H1 (cell line): ENCODE data around the gene AGPAT3. TPM values are rescaled to one million over a fixed set of nuclear protein-coding genes. Genes with fewer than 3 reads are reported as not detected.

ENCODE experiments used
- CEBPB ChIP-seq: IDR thresholded peaks from 2 replicates; pipeline ENCODE4 v1.6.1; 2012; ENCODE audit warnings: low read depth, low read length
- E2F6 ChIP-seq: IDR thresholded peaks from 2 replicates; pipeline ENCODE4 v1.6.1; 2012; ENCODE audit warnings: inconsistent platforms
- TAF7 ChIP-seq: optimal IDR thresholded peaks from 2 replicates; pipeline ENCODE3; 2011; ENCODE audit warnings: low read depth, mild to moderate bottlenecking, inconsistent platforms, low read length, moderate library complexity, borderline replicate concordance
- TBP ChIP-seq: IDR thresholded peaks from 2 replicates; pipeline ENCODE4 v1.6.1; 2011; ENCODE audit warnings: low read depth, low read length, improper control_type of control experiment
- polyA plus RNA-seq, 7 experiments: library from polyadenylated mRNA; depleted of rRNA in 3 of 7; stranded (reverse) in 5 of 7; unstranded in 2 of 7; fragments of >200 nt in 5 of 7; fragments of 200-250 nt in 2 of 7; gene quantifications; 1 replicate in 5 of 7; 2 replicates in 1 of 7; 4 replicates in 1 of 7; pipeline versions ENCODE4 v1.2.1 to v1.2.3, GENCODE V29; 2011 to 2013; ENCODE audit warnings: missing spikeins in 2 of 7, mixed read lengths in 2 of 7
- total RNA-seq: library from RNA; stranded (reverse); fragmentation: NEBNext Ultra II Directional; extraction: Animal tissue kit (Norgen Biotek cat#: 25700); gene quantifications from 2 replicates; pipeline ENCODE4 v1.2.1, GENCODE V29; 2021

Gene AGPAT3
- total and polyA plus RNA-seq, 2 of the 8 experiments (the other 6 are each of a cell fraction or from before 2014, with no cell fraction given), result 5.8 to 7.3 TPM

- TF ChIP-seq TAF7, result no peak
- TF ChIP-seq CEBPB, result no peak
- no peak for TF ChIP-seq TBP
- no peak for TF ChIP-seq E2F6
Measured at GRCh38 chr21:44024257-44024656, 159.2 kb downstream of the AGPAT3 start (continued).
